HepG2 (cell line): ENCODE results near the gene ADAM20. TPM values are rescaled to one million over a fixed set of nuclear protein-coding genes. Genes with fewer than 3 reads are reported as not detected.

ENCODE experiments used
- ATAC-seq: fragments of 200-7000 bp; cut with Tn5 transposase; 3 replicates; pipeline ENCODE4 v1.9.1; 2020; ENCODE audit warnings: mild to moderate bottlenecking, moderate library complexity
- BruUV-seq: library from RNA; stranded (reverse); fragments of 400-500 nt; replicated peaks from 2 replicates; lab custom pipeline; 2021; lab: Mats Ljungman, UMichigan
- CTCF ChIA-PET: fragments of 300-600 bp; formaldehyde crosslinking; extraction: SDS; loops from one replicate; lab custom pipeline; 2021; ENCODE audit warnings: low total read pairs, inconsistent platforms, low intra/inter-chr PET ratio; lab: Yijun Ruan, JAX
- POLR2A ChIA-PET: fragments of 350-600 bp; sonication (Branson Sonifier 250); formaldehyde crosslinking; loops from one replicate; lab custom pipeline; 2020; ENCODE audit warnings: antibody characterized with exemption, inconsistent platforms; lab: Yijun Ruan, JAX
- DNase-seq: peaks from one replicate; pipeline ENCODE4 v3.0.0-alpha.2; 2015; ENCODE audit warnings: low spot score
- FAIRE-seq: peaks from 3 replicates; lab custom pipeline; 2011; peaks lifted over from hg19 to GRCh38; lab: Jason Lieb, UNC
- H2AFZ ChIP-seq: one replicate; pipeline ENCODE4 v1.6.1; 2011; ENCODE audit warnings: low read length, inconsistent platforms
- H3K27ac ChIP-seq: fragments of 300-600 bp; 3 replicates; pipeline ENCODE4 v1.8.0; 2011; ENCODE audit warnings: mixed run types, mild to moderate bottlenecking, mixed read lengths, low read length, inconsistent platforms; ENCODE audit not compliant: insufficient read depth; ENCODE audit errors: extremely low read length
- H3K27me3 ChIP-seq, 2 experiments: fragments of 200-600 bp in 1 of 2; 2 replicates in 1 of 2; 3 replicates in 1 of 2; pipeline versions ENCODE4 v1.6.0 to v1.8.0; 2011; ENCODE audit warnings: low read length in 2 of 2, mild to moderate bottlenecking in 2 of 2, moderate library complexity in 2 of 2, inconsistent platforms in 1 of 2; ENCODE audit not compliant: insufficient read depth in 2 of 2, control insufficient read depth in 1 of 2
- H3K36me3 ChIP-seq, 2 experiments: fragments of 200-600 bp in 1 of 2; replicated peaks in 1 of 2; 2 replicates in 1 of 2; 3 replicates in 1 of 2; pipeline versions ENCODE4 v1.5.1 to v1.8.0; 2011; ENCODE audit warnings: low read length in 2 of 2, inconsistent platforms in 1 of 2; ENCODE audit not compliant: insufficient read depth in 2 of 2, control insufficient read depth in 1 of 2
- H3K4me1 ChIP-seq: 2 replicates; pipeline ENCODE4 v1.5.1; 2012; ENCODE audit warnings: low read length, inconsistent platforms; ENCODE audit not compliant: insufficient read depth
- H3K4me2 ChIP-seq: 2 replicates; pipeline ENCODE4 v1.6.0; 2011; ENCODE audit warnings: low read depth, low read length, inconsistent platforms
- H3K4me3 ChIP-seq, 3 experiments: fragments of 200-600 bp in 1 of 3; sonication (generic), shearing (Covaris generic) in 1 of 3; replicated peaks in 1 of 3; 2 replicates each; pipeline ENCODE4 v1.5.1; 2011 to 2016; ENCODE audit warnings: low read length in 3 of 3, inconsistent platforms in 2 of 3, low read depth in 2 of 3, mild to moderate bottlenecking in 2 of 3, control low read depth in 1 of 3, mixed read lengths in 1 of 3; ENCODE audit not compliant: insufficient read depth in 1 of 3
- H3K79me2 ChIP-seq: one replicate; pipeline ENCODE4 v1.6.1; 2011; ENCODE audit warnings: low read length, inconsistent platforms; ENCODE audit not compliant: insufficient read depth
- H3K9ac ChIP-seq: 2 replicates; pipeline ENCODE4 v1.6.0; 2011; ENCODE audit warnings: mild to moderate bottlenecking, low read depth, low read length, inconsistent platforms; ENCODE audit not compliant: insufficient read depth
- H3K9me3 ChIP-seq: 2 replicates; pipeline ENCODE4 v1.5.1; 2012; ENCODE audit warnings: mild to moderate bottlenecking, low read length
- H4K20me1 ChIP-seq: 2 replicates; pipeline ENCODE4 v1.6.0; 2011; ENCODE audit warnings: inconsistent platforms, mild to moderate bottlenecking, low read length, moderate library complexity; ENCODE audit not compliant: insufficient read depth
- BHLHE40 ChIP-seq: IDR thresholded peaks from 2 replicates; pipeline ENCODE4 v1.6.1; 2011; ENCODE audit warnings: low read length, improper control_type of control experiment
- FOXO4 ChIP-seq: sonication (generic); formaldehyde crosslinking; conservative IDR thresholded peaks from 2 replicates; pipeline ENCODE4 v1.8.1; 2023; ENCODE audit warnings: missing genetic modification reagents
- IRX3 ChIP-seq: sonication (generic); formaldehyde crosslinking; IDR thresholded peaks from 2 replicates; pipeline ENCODE4 v1.8.1; 2023; ENCODE audit warnings: mild to moderate bottlenecking, low read depth, missing genetic modification reagents, borderline replicate concordance
- KLF15 ChIP-seq: sonication (generic); formaldehyde crosslinking; IDR thresholded peaks from 2 replicates; pipeline ENCODE4 v1.8.1; 2023; ENCODE audit warnings: borderline replicate concordance, mild to moderate bottlenecking, inconsistent platforms, missing genetic modification reagents, mixed read lengths
- MATR3 ChIP-seq: sonication (generic); formaldehyde crosslinking; IDR thresholded peaks from 2 replicates; pipeline ENCODE4 v1.4.0; 2020; ENCODE audit warnings: missing genetic modification reagents
- PHF20 ChIP-seq: sonication (generic); formaldehyde crosslinking; IDR thresholded peaks from 2 replicates; pipeline ENCODE4 v1.5.0; 2020; ENCODE audit warnings: mild to moderate bottlenecking, missing genetic modification reagents
- POLR2G ChIP-seq: fragments of 200-400 bp; formaldehyde crosslinking; IDR thresholded peaks from 2 replicates; pipeline ENCODE4 v1.6.1; 2018; ENCODE audit warnings: mild to moderate bottlenecking, low read depth, low read length, moderate library complexity
- PRDM15 ChIP-seq: sonication (generic); formaldehyde crosslinking; IDR thresholded peaks from 2 replicates; pipeline ENCODE4 v1.4.0; 2020; ENCODE audit warnings: missing genetic modification reagents
- REPIN1 ChIP-seq: sonication (generic); formaldehyde crosslinking; IDR thresholded peaks from 2 replicates; pipeline ENCODE4 v1.8.0; 2022; ENCODE audit warnings: missing genetic modification reagents, low read depth, mild to moderate bottlenecking, borderline replicate concordance
- ZNF10 ChIP-seq: sonication (generic); formaldehyde crosslinking; IDR thresholded peaks from 2 replicates; pipeline ENCODE4 v1.4.0; 2020; ENCODE audit warnings: mild to moderate bottlenecking, low read depth, missing genetic modification reagents, borderline replicate concordance
- ZNF512 ChIP-seq: sonication (generic); formaldehyde crosslinking; IDR thresholded peaks from 2 replicates; pipeline ENCODE4 v1.4.0; 2020; ENCODE audit warnings: mild to moderate bottlenecking, missing genetic modification reagents
- ZNF546 ChIP-seq: sonication (generic); formaldehyde crosslinking; conservative IDR thresholded peaks from 2 replicates; pipeline ENCODE4 v1.8.1; 2023; ENCODE audit warnings: mild to moderate bottlenecking, missing genetic modification reagents
- ZNF572 ChIP-seq: sonication (generic); formaldehyde crosslinking; IDR thresholded peaks from 2 replicates; pipeline ENCODE4 v1.5.1; 2020; ENCODE audit warnings: mild to moderate bottlenecking, missing genetic modification reagents
- ZNF629 ChIP-seq: sonication (generic); formaldehyde crosslinking; conservative IDR thresholded peaks from 2 replicates; pipeline ENCODE4 v1.5.0; 2020; ENCODE audit warnings: missing genetic modification reagents
- ZNF710 ChIP-seq: sonication (generic); formaldehyde crosslinking; IDR thresholded peaks from 2 replicates; pipeline ENCODE4 v1.5.0; 2020; ENCODE audit warnings: mild to moderate bottlenecking, missing genetic modification reagents, borderline replicate concordance
- WGBS: methylation state at CpG from one replicate; pipeline ENCODE4 v1.1.6; 2017; ENCODE audit warnings: low lambda C conversion rate; 5-methylcytosine and 5-hydroxymethylcytosine counted together
- in situ Hi-C: cut with HindIII; loops from 2 replicates; pipeline ENCODE4 v1.10.0; 2017; ENCODE audit warnings: low pct_unique_long_range_greater_than_20kb; ENCODE audit not compliant: extremely low pct_ligation_motif_present
- intact Hi-C: fragments of 100-400 bp; cut with micrococcal nuclease; formaldehyde crosslinking; loops from one replicate; pipeline ENCODE4 v1.10.0; 2022; ENCODE audit not compliant: unreplicated experiment
- polyA plus RNA-seq, 8 experiments: library from polyadenylated mRNA; depleted of rRNA in 3 of 8; stranded (reverse) in 7 of 8; unstranded in 1 of 8; fragments of >200 nt; fragmentation: Illumina TruSeq in 4 of 8; extraction: Trizol in 4 of 8; gene quantifications; 2 replicates each; pipeline versions ENCODE4 v1.2.1 to v1.2.3, GENCODE V29; 2011 to 2016; ENCODE audit warnings: low read depth in 4 of 8, missing spikeins in 1 of 8, mixed read lengths in 1 of 8; ENCODE audit not compliant: insufficient read depth in 1 of 8
- total RNA-seq, 5 experiments: library from RNA; depleted of rRNA; stranded (reverse); fragments of >200 nt; fragmentation: Illumina TruSeq; extraction: Trizol; gene quantifications; 2 replicates each; pipeline ENCODE4 v1.2.3, GENCODE V29; 2016; ENCODE audit warnings: low read depth in 1 of 5

ADAM20 gene
- total and polyA plus RNA-seq, 2 of the 13 experiments (the other 11 are each of a cell fraction or from before 2014, with no cell fraction given), result 0.09 to 0.18 TPM

GRCh38 chr14:70473825-70474224 lies 61.0 kb downstream of the ADAM20 start:
- Histone ChIP-seq H3K4me1 (no peaks in the 10 kb centered on the region), H3K4me2 (no peak overlapping the region), H3K27me3 (no peaks in the 10 kb centered on the region; a peak in 1 of 5 replicates), H3K27ac (no peak overlapping the region), H3K79me2 (no peaks in the 10 kb centered on the region), H3K9ac (no peak overlapping the region), H3K4me3 (no peak overlapping the region), H2AFZ (no peak overlapping the region), H3K9me3 (no peaks in the 10 kb centered on the region), H4K20me1 (no peaks in the 10 kb centered on the region), H3K36me3 (no peaks in the 10 kb centered on the region)
- FAIRE-seq (no peak), ATAC-seq (no peak), DNase-seq (no peak)
- BruUV-seq, result no TSS peak
- in situ Hi-C loops (no loop called here), intact Hi-C loops (no loop called here)
- ChIA-PET POLR2A (no interaction called here), CTCF (no interaction called here)
- 4% methylated on average over 2 of the region's 2 CpGs for WGBS
- TF ChIP-seq ZNF10 (CRISPR knock-in tag), result no peak
- no peak for TF ChIP-seq IRX3 (CRISPR knock-in tag)
- no peak for TF ChIP-seq MATR3 (CRISPR knock-in tag)
- no peak for TF ChIP-seq ZNF629 (CRISPR knock-in tag)
- no peak for TF ChIP-seq REPIN1 (CRISPR knock-in tag)
- no peak for TF ChIP-seq KLF15 (CRISPR knock-in tag)
- TF ChIP-seq POLR2G, result no peak
- no peak for TF ChIP-seq ZNF572 (CRISPR knock-in tag)
- no peak for TF ChIP-seq ZNF546 (CRISPR knock-in tag)
- TF ChIP-seq FOXO4, result no peak
- no peak for TF ChIP-seq BHLHE40
- no peak for TF ChIP-seq ZNF710 (CRISPR knock-in tag)
- no peak for TF ChIP-seq PHF20 (CRISPR knock-in tag)
- TF ChIP-seq PRDM15 (CRISPR knock-in tag), result no peak
- no peak for TF ChIP-seq ZNF512 (CRISPR knock-in tag)
